Colonic mucosa (tissue), 4 donors: ENCODE data around the gene MVD. TPM values are rescaled to one million over a fixed set of nuclear protein-coding genes. Genes with fewer than 3 reads are reported as not detected.

Source experiments
- DNase-seq: peaks from one replicate; pipeline ENCODE4 v3.0.0-alpha.2; 2020
- H3K27ac ChIP-seq: fragments of 200-600 bp; one replicate; pipeline ENCODE4 v1.8.0; 2021
- H3K27me3 ChIP-seq: fragments of 200-600 bp; one replicate; pipeline ENCODE4 v1.8.0; 2021
- H3K36me3 ChIP-seq: fragments of 200-600 bp; one replicate; pipeline ENCODE4 v1.8.0; 2021
- H3K4me1 ChIP-seq: fragments of 200-600 bp; one replicate; pipeline ENCODE4 v1.8.0; 2021; ENCODE audit warnings: mild to moderate bottlenecking
- H3K4me3 ChIP-seq: fragments of 200-600 bp; one replicate; pipeline ENCODE4 v1.8.0; 2021
- H3K9ac ChIP-seq, 2 donors: one replicate each; pipeline ENCODE4 v1.7.0; 2013; ENCODE audit warnings: control low read depth in 2 of 2, low read depth in 2 of 2, low read length in 2 of 2
- H3K9me3 ChIP-seq: fragments of 200-600 bp; one replicate; pipeline ENCODE4 v1.8.0; 2021
- intact Hi-C: fragments of 100-400 bp; cut with DNase I; formaldehyde crosslinking; loops from one replicate; pipeline ENCODE4 v1.14.1; 2022
- total RNA-seq, 2 donors: library from RNA; stranded (reverse); fragmentation: NEBNext Ultra II Directional in 1 of 2; extraction: Animal tissue kit (Norgen Biotek cat#: 25700) in 1 of 2; gene quantifications; one replicate each; pipeline ENCODE4 v1.2.1, GENCODE V29; 2021
- TF ChIP-seq, protein P1 (sequence below): fragments of 200-600 bp; IDR thresholded peaks from one replicate; pipeline ENCODE4 v1.8.0; 2022; ENCODE audit warnings: antibody characterized with exemption, mild to moderate bottlenecking
- donor health status: healthy.
- donor health status: DM: no; HTN: no; CAD: no.
- donor health status: DM: no; HTN: no; CAD: no.

Gene MVD
- total RNA-seq, 2 donors from 2014 or later = 86.2 to 132 TPM

DNA sequence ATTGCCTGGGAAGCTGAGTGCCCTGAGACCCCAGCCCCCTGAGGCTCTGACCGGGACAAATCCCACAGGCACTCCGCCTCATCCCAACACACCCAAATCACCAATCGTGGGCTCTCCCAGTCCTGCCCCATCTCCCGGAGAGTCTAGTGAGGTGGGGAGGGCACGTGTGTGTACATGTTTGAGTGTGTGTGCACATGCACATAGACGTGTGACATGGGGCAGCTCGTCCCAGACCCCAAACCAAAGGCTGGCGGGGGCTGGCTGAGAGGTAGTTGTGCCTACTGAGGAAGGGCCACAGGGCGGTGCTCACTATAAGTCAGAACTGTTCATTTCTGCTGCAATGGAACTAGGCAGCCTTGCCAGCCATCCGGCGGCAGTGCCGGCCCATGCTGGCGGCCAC is 14.8 kb upstream of the MVD start:
- Histone ChIP-seq H3K4me1 (peaks cover 4% of the 10 kb centered on the region), H3K36me3 (no peaks in the 10 kb centered on the region), H3K27me3 (peaks cover 8% of the 10 kb centered on the region), H3K27ac (no peak overlapping the region), H3K9me3 (no peaks in the 10 kb centered on the region), H3K4me3 (no peak overlapping the region), H3K9ac (no peak overlapping the region)
- DNase-seq = no peak
- intact Hi-C loops = no loop called here
- TF ChIP-seq, protein P1, sequence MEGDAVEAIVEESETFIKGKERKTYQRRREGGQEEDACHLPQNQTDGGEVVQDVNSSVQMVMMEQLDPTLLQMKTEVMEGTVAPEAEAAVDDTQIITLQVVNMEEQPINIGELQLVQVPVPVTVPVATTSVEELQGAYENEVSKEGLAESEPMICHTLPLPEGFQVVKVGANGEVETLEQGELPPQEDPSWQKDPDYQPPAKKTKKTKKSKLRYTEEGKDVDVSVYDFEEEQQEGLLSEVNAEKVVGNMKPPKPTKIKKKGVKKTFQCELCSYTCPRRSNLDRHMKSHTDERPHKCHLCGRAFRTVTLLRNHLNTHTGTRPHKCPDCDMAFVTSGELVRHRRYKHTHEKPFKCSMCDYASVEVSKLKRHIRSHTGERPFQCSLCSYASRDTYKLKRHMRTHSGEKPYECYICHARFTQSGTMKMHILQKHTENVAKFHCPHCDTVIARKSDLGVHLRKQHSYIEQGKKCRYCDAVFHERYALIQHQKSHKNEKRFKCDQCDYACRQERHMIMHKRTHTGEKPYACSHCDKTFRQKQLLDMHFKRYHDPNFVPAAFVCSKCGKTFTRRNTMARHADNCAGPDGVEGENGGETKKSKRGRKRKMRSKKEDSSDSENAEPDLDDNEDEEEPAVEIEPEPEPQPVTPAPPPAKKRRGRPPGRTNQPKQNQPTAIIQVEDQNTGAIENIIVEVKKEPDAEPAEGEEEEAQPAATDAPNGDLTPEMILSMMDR = no peak

DNA sequence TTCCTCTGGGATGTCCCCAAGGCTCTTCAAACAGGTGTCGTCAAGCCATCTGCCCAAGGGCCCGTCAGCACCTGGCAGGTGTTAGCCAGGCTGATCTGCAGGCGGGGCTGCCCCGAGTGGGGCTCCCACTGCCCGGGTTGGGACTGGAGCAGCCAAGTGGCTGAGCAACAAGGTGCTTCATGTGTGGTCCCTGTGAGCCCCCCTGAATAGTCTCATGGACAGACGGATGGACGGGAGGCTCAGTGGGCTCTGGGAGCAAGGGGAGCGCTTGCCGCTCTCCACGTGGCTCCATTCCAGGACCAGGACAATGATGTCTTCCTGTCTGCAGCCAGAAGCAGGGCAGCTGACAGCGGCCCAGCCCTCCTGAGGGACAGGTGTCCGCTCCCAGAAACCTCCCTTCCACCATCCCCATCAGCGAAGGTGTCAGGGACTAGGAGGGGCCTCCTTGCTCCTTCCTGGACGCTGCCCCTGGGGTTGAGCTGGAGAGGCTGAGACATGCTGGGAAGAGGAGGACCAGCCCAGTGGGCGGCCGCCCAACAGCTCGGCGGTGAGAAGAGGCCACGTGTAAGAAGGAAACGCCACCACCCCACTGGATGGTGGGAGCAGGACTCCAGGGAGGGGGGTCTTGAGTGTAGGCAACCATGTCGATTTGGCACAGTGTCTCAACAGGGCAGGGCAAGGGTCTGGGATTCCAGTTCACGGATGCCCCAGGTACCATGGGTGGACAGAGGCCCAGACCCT is 13.8 kb upstream of the MVD start:
- no peak for DNase-seq
- Histone ChIP-seq H3K36me3 (no peaks in the 10 kb centered on the region), H3K4me1 (peaks cover 4% of the 10 kb centered on the region), H3K27me3 (peaks cover 8% of the 10 kb centered on the region), H3K9ac (no peak overlapping the region), H3K4me3 (no peak overlapping the region), H3K27ac (no peak overlapping the region), H3K9me3 (no peaks in the 10 kb centered on the region)
- TF ChIP-seq, protein P1 = no peak
- intact Hi-C loops = no loop called here

DNA sequence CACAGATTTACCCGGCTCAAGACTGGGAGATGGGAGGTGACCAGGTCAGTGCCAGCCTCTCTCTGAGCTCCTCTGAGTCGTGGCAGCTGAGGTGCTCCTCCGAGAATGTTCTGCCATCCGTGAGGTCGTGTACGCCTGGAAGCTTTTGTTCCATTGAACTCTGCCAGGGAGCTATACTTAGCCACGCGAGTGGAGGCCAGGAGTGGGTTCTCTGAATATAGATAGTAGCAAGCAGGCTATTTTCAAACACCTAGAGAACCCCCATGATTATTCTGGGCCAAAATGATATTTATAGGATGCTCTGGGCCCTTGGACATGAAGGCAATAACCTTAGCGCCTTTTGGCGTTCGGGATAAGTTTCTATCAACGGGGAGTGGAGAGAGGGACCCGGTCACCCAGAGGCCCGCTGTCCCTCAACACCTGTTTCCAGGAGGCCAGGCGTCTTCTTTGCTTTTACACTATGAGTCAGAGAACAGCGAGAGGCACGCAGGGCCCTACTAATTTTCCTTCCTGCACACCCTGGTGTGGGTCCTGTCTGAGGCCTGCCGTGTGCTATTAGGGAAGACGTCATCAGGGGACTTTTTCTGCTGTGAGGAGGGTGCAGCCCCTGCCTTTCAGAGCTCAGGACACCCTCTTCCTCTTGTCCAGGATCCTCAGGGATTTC is 11.0 kb upstream of the MVD start:
- no peaks in the 10 kb centered on the region for H3K4me1 ChIP-seq
- H3K36me3 ChIP-seq = no peaks in the 10 kb centered on the region
- peaks cover 8% of the 10 kb centered on the region for H3K27me3 ChIP-seq
- H3K4me3 ChIP-seq = no peak overlapping the region
- TF ChIP-seq, protein P1 = no peak
- DNase-seq = no peak
- H3K9ac ChIP-seq = no peak overlapping the region
- intact Hi-C loops = no loop called here
- H3K27ac ChIP-seq = no peak overlapping the region
- H3K9me3 ChIP-seq = no peaks in the 10 kb centered on the region

DNA sequence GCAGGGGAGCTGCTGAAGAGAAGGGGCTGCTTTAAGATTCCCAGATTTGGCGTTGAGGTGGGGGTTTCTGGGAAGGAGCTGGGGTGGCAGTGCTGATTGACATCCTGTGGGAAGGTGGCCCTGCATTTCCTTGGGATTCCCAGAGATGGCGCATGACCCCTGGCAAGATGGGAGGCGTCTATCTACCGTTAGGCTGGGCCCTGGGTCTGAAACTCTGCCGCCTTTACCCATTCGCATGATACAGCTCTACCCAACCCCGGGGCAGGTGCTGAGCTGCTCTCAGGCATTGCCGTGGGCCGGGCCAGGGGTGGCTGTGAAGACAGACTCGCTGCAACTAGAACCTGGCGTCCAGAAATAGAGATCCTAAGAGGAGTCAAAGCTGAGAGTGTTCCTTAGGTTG is 9.9 kb upstream of the MVD start:
- intact Hi-C loops = no loop called here
- TF ChIP-seq, protein P1 = no peak
- no peaks in the 10 kb centered on the region for H3K36me3 ChIP-seq
- peaks cover 3% of the 10 kb centered on the region for H3K27me3 ChIP-seq
- no peaks in the 10 kb centered on the region for H3K9me3 ChIP-seq
- H3K4me1 ChIP-seq = no peaks in the 10 kb centered on the region
- H3K4me3 ChIP-seq = no peak overlapping the region
- no peak overlapping the region for H3K9ac ChIP-seq
- no peak overlapping the region for H3K27ac ChIP-seq
- DNase-seq = no peak

DNA sequence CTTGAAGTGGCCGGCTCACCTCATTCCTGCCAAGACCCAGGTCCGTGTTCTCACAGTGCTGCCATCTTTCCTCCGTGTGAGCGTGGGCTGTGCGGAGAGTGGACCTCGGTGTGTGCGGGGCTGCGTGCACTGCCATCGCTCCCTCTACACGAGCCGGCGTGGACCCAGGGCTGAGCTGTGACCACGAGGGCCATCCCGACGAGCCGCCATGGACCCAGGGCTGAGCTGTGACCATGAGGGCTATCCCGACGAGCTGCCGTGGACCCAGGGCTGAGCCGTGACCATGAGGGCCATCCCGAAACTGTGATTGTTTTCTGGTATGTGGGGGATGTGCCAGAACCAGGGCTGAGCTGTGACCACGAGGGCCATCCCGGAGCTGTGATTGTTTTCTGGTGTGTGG is 8.9 kb upstream of the MVD start:
- Histone ChIP-seq H3K9ac (no peak overlapping the region), H3K4me3 (no peak overlapping the region), H3K4me1 (no peaks in the 10 kb centered on the region), H3K36me3 (no peaks in the 10 kb centered on the region), H3K27me3 (no peaks in the 10 kb centered on the region), H3K27ac (no peak overlapping the region), H3K9me3 (no peaks in the 10 kb centered on the region)
- TF ChIP-seq, protein P1 = no peak
- intact Hi-C loops = no loop called here
- DNase-seq = no peak
